ENCODE measurements around the gene SLCO1B1.

DNA sequence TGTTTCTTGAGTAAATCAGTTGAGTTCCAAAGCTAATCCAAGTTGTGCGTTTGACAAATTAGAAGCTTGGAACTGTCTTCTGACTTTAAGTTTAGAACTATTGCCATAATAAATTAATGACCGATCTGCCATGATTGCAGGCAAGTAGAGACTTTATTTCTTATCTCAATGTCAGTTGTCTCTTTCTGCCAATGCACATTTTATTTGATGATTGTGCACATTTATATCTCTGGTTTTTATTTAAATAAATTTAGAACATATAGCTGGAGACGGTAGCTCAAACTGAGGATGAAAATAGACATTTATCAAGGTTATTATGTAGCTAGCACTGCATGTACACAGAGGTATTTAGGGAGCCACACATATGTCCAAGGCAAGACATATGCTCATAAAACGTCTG lies 34.1 kb downstream of the SLCO1B1 start:
- TF ChIP-seq, protein P1, sequence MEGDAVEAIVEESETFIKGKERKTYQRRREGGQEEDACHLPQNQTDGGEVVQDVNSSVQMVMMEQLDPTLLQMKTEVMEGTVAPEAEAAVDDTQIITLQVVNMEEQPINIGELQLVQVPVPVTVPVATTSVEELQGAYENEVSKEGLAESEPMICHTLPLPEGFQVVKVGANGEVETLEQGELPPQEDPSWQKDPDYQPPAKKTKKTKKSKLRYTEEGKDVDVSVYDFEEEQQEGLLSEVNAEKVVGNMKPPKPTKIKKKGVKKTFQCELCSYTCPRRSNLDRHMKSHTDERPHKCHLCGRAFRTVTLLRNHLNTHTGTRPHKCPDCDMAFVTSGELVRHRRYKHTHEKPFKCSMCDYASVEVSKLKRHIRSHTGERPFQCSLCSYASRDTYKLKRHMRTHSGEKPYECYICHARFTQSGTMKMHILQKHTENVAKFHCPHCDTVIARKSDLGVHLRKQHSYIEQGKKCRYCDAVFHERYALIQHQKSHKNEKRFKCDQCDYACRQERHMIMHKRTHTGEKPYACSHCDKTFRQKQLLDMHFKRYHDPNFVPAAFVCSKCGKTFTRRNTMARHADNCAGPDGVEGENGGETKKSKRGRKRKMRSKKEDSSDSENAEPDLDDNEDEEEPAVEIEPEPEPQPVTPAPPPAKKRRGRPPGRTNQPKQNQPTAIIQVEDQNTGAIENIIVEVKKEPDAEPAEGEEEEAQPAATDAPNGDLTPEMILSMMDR (IDR thresholded peaks at IDR 0.05) = no peak
- TF ChIP-seq ZFX (IDR thresholded peaks at IDR 0.05; ENCODE audit: borderline replicate concordance) = no peak

Data from 22Rv1 (cell line).